NCI-H187 treated with DMSO at 0.1 percent for 48 hours (cell line): ENCODE data around the gene PRRC2B.

Experiments
- DNase-seq: peaks from one replicate; lab custom pipeline; 2025; lab: John Stamatoyannopoulos, UW

PRRC2B gene

DNA sequence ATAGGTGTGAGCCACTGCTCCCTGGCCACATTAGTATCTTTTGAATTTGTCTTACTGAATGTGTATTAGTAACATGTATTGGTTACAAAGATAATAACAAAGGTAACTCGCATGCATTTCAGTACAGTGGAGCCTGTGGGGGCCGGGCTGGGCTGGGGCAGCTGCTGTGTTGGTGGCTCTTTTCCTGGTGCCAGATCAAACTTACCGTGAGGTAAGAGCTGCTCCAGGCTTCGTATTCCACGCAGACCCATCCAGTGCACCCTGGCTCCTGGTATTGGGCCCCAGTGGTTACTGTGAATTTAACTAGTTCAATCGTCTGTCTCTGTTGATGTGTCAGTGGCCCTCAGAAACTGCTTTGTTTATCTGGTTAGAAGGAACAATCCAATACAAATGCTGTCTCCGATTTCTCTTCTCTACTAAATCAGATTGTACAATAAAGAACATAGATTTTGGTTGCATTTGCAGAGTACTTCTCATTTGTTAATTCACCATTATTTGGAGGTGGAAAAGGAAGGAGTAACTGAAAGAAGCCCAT lies 15.6 kb downstream of the PRRC2B start:
- DNase-seq: no peak

DNA sequence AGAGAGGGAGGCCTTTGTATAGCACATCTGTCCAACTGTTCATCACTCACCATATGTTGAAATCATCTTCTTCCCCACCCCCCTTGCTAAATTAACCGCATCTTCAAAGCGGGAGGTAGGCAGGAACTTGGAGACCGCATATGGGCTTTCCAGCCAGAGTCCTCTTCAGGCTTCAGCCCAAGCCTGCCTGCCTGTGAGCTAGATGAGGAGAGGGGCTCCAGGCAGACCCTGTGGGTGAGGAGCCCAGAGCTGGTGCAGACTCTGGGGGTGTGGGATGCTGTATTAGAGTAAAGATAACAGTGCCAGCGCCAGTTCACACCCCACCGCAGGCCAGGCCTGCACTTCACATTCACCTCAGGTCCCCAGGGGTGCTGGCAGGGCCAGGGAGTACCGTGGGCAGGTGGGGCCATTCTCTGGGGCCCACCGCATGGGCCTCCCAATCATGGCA lies 16.2 kb downstream of the PRRC2B start:
- DNase-seq: no peak

DNA sequence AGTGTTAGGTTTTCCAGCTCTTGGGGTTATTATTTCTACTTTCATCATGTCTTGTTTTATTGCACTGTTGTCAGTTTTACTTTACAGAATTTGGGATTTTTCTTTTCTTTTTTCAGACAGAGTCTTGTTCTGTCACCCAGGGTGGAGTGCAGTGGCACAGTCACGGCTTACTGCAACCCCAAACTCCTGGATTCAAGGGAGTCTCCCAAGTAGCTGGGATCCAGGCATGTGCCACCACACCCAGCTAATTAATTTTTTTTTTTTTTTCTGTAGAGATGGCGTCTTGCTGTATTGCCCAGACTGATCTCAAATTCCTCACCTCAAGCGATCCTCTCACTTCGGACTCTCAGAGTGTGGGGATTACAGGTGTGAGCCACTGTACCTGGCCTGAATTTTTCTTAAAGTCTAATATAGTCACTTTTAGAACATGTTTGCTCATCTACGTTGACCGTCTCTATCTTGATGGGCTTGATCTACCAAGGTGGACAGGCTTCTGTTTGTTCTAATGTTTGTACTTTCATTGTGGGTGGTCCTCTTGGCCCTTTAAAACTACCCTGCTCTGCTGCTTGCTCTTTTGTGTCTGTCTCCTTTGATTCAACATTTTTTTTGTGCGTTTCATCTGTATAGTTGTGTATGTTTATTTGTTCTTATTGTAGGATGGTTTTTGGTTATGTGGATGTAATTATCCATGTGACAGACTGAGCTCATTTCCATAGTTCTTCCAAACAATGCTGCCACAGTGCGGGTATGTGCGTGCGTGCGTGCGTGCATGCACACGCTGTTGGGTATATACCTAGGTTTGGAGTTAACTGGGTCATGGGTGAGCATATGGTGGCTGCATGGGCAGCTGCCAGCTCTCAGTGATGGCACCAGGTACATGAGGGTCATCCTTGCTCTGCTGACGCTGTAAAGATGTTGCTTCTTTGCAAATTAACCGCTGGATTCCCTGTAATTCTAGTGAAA lies 18.1 kb downstream of the PRRC2B start:
- no peak for DNase-seq

GRCh38 chr9:131416509-131416908 lies 22.6 kb downstream of the PRRC2B start:
- DNase-seq: no peak

- DNase-seq: no peak
These were observed 23.6 kb downstream of the PRRC2B start for GRCh38 chr9:131417264-131418142.

- no peak for DNase-seq
These were observed 24.5 kb downstream of the PRRC2B start for GRCh38 chr9:131418143-131419025.

GRCh38 chr9:131419026-131419614 lies 25.2 kb downstream of the PRRC2B start:
- DNase-seq: no peak

DNA sequence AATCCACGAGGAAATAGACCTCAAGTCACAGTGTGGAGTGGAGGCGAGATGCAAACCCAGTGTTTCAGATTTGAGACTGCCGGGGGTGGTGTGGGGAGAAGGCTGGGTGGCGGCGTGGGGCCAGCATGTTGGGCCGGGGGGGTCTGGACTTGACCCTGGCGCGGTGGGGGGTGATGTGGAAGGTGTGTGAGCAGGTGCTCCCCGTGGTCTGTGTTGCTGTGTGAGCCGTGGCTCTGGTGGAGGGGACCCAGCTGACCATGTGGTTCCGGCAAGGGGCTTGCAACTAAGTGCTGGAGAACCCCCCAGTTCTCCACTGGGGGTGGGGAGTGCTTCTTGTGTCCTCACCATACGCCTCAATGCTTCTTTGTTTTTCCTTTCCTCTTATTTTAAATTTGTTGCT lies 25.8 kb downstream of the PRRC2B start:
- no peak for DNase-seq

GRCh38 chr9:131420980-131421624 lies 27.2 kb downstream of the PRRC2B start:
- DNase-seq: no peak

- no peak for DNase-seq
These were observed 27.8 kb downstream of the PRRC2B start for GRCh38 chr9:131421691-131422090.

DNA sequence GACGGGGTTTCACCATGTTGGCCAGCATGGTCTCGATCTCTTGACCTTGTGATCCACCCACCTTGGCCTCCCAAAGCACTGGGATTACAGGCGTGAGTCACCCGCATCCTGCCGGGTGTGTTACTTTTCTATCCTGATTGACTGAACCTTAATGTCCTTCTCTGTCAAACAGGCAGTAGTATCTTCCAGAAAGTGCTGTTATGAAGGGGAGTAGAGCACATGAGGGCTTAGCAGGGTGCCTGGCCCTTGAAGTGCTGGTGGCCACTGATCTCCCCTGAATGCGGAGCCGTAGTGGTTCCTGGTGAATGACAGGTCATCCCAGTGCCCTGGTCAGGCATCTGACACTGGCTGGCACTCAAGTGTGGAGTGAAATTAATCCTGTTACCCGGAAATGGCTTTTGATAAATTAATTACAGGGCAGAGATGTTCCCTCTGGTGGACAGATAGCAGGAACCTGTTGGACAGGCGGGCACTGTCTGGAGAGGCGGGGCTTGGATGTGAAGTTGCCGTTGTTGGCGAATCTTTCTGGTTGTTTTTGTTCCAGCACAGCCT lies 28.4 kb downstream of the PRRC2B start:
- DNase-seq: no peak

GRCh38 chr9:131423171-131423581 lies 29.3 kb downstream of the PRRC2B start:
- DNase-seq: no peak

DNA sequence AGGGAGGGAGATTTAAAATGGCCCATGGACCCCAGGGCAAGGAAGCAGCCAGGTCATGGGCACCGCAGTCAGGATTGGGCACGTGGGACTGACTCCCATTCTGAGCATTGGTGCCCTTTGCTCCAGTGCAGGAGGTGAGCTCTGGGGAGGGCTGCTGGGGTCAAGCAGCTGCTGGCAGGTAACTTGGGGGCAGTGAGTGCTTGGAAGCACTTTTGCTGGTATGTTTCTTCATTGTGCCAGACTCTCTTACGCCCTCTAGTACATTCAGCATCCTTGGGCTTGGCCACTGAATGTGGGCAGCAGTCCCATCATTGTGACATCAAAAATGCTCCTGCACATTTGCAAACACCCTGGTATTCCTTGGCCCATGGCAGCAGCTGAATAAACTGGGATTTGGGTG lies 32.7 kb downstream of the PRRC2B start:
- DNase-seq: no peak

- DNase-seq: no peak
These were observed 35.5 kb downstream of the PRRC2B start for GRCh38 chr9:131429121-131430012.

- DNase-seq: no peak
These were observed 38.2 kb downstream of the PRRC2B start for GRCh38 chr9:131432050-131432449.

DNA sequence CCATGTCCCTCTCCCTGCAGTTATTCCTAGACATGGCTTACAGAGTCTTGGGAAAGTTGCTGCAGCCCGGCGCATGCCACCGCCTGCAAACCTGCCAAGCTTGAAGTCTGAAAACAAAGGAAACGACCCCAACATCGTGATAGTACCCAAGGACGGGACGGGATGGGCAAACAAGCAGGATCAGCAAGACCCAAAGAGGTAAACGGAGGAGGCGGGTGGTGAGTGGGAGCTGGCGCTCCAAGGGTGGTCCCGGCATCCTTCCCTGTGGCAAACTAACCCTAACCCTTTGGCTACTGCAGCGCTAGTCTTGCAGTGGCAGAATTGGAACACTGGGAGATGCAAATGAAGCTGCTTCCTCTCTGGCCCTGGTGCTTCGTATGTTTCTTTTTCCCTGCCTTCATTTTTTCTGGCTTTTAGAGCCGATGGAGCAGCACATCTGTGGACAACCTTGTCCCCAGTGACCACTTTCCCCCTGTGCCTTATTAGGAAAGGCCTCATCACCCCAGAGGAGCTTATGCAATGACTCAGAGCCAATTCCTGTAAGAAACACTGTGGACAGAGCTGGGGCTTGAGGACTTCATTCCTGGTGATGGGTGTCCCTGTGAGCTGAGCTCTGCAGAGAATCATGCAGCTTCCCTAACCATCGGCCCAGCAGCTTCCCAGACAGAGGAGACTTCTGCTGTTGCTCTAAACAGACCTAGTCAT lies 38.9 kb downstream of the PRRC2B start:
- no peak for DNase-seq

DNA sequence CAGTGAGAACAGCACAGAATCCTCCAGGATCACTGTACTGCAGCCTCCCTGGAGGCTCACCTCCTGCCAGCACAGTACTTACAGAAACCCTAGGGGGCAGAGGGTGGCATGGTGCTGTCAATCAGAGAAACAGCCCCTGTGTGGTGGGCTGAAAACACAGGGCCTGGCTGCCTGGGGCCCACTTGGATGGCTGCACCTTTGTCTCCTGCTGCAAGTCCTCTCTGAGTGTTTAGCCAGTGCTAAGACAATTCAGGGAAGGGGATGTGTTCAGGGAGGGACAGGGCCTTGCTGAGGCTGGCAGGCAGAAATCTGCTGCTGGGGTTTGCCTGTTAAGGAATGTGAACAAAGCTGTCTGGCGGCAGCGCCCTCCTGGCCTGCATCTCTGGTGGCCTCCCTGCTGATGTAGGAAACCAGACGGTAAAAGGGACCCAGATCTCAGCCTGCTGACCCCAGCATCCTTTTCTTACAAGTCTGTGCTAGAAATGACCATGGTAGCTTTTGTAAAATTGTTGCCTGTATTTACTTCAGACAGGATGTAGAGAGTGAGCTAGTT lies 39.5 kb downstream of the PRRC2B start:
- DNase-seq: no peak

GRCh38 chr9:131434673-131435072 lies 40.8 kb downstream of the PRRC2B start:
- no peak for DNase-seq
